ENCODE data around the gene COLEC11.

Gene COLEC11

GRCh38 chr2:3639015-3639630, 44.2 kb downstream of the COLEC11 start:
- no peak for DNase-seq (ENCODE audit: low read depth in 2 of 2)

- DNase-seq (ENCODE audit: low read depth in 2 of 2): no peak
These were observed 44.7 kb downstream of the COLEC11 start for GRCh38 chr2:3639653-3640052.

DNA sequence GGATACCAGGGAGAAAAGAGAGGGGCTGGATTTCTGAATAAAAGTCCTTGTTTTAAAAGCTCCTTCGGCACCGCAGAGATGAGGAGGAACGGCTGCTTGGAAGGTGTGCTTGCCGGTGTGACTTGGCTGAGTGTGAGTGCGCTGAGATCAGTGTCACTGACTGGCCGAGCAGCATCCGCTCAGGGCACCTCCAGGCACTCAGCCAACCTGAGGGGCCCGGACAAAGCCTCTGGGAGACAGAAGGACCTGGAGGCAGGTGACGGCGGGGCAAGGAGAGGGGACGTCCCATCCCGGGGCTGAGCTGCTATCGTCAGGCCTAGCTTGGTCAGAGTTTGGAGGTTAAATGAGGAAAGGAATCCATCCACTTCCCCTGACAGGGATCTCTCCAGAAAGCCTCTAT, 46.3 kb downstream of the COLEC11 start:
- DNase-seq (ENCODE audit: low read depth in 2 of 2): no peak

DNA sequence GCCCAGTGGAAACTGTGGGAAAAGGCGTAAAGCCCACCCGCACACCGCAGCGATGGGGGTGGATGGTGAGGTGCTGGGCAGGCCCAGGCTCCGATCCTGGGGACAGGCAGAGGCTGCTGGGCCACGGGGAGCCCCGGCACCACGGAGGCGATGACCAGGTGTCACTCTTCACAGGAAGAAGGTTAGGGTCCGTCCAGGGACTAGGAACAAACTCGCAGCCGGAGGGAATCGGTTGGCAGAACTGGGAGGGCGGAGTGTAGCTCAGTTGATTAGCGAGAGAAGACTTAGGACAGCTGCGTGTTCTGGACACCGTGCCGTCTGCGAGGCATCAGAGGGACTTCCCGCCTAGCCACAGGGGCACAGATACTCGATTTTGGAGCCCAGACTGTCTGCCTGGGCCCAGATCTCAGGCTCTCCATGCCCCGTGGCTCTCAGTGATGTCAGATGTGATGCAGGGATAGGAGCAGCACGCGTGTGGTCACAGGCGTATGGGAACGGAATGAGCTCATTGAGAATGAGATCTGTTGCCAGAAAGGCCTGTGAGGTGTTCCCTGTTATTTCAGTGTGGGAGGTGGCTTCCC, 47.0 kb downstream of the COLEC11 start:
- DNase-seq (ENCODE audit: low read depth in 2 of 2): no peak

DNA sequence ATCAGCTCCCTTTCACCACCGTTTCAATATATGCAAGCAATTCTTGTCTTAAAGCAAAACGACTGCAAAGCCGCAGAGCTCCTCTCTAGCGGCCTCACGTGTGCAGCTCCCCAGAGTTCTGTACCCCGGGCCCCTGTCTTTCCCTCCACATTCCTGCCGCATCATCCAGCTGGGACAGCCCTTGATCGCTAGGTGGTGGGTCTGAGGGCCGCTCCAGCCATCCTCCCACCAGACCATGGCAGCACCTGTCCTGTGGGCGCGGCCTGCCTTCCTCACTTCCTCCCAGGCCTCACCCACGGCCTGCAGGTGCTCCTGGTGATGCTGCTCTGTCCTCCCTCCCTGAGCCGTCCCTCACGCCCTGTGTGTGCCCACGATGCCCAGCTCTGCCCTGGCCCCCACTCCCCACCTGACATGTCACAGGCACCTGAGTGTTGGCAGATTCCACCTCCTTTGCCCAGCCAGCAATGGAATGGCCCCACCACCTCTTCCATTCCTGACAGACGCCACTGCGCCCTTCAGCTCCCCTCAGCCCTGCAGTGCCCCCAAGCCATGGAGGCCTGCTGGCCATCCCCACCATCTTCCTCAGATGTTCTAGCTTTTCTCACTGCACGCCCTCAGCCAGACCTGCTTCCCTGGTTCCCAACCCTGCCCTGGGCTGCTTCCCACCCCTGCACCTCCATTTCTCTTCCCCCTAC, 47.8 kb downstream of the COLEC11 start:
- no peak for DNase-seq (ENCODE audit: low read depth in 2 of 2)

GRCh38 chr2:3643371-3644245, 48.7 kb downstream of the COLEC11 start:
- no peak for DNase-seq (ENCODE audit: low read depth in 2 of 2)

GRCh38 chr2:3644246-3644525, 49.3 kb downstream of the COLEC11 start:
- DNase-seq (ENCODE audit: low read depth in 2 of 2): no peak

GRCh38 chr2:3644891-3645605, 50.1 kb downstream of the COLEC11 start:
- DNase-seq (ENCODE audit: low read depth in 2 of 2): no peak

- no peak for DNase-seq (ENCODE audit: low read depth in 2 of 2)
These were observed 51.0 kb downstream of the COLEC11 start for GRCh38 chr2:3645745-3646389.

- DNase-seq (ENCODE audit: low read depth in 2 of 2): no peak
These were observed 51.5 kb downstream of the COLEC11 start for GRCh38 chr2:3646446-3646845.

- DNase-seq (ENCODE audit: low read depth in 2 of 2): no peak
These were observed 52.3 kb downstream of the COLEC11 start for GRCh38 chr2:3647246-3647645.

DNA sequence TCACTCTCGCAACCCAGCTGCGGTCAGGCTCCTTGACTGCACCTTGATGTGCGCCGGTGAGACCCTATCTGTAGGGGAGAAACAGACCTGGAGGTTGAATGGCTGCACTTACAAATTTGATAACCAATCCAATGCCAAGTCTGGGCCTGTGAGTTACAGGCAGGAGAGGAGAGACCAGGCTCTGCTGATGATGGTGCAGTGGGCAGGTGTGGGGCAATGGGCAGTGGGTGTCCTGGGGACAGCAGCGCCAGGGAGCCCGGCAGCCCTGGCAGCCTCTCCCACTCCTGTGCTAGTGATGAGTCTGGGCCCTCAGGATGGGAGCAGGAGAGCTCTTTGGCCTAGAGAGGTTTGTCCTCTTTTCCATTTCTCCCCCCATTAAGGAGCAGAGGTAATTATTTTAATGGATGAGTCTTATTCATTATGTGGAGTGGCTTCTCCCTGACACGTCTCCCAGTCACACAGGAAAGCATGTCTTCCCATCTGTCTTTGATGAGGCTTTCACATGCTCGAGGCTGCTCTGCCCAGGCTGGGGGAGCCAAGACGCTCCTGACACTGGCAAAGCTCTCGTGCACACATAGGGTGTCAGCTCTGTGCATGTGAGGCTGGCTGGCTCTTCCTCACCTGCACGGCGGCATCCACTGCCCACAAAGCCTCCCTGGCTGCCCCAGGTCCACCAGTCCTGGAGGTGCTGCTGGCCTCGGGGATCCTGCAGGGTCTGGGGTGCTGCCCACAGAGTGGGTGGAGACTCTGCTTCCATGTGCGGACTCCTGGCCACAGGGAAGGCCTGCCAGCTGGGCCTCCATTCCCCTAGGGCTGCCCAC, 53.1 kb downstream of the COLEC11 start:
- DNase-seq (ENCODE audit: low read depth in 2 of 2): no peak

DNA sequence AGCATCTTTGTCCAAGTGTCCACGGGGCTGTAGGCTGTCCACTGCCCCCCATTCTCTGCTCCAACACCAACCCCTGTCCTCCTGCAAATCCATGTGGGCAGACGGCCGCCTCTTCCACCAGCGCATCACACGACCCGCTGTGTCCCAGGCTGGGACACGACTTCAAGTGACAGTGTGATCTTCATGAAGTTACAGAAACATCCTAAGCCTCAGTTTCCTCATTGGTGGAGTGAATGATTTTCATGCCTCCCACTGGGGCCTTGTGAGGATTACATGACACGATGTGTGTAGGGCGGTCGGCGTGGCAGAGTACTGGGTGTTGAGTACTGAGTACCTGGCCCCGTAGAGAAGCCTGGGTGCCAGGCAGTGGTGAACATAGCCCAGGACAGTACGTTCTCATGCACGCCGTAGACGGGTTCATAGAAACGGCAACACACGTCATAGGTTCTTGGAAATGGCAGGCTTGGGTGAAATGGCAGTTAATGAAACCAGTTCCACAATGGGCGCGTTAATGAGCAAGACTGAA, 53.8 kb downstream of the COLEC11 start:
- no peak for DNase-seq (ENCODE audit: low read depth in 2 of 2)

- no peak for DNase-seq (ENCODE audit: low read depth in 2 of 2)
These were observed 54.7 kb downstream of the COLEC11 start for GRCh38 chr2:3649581-3649980.

DNA sequence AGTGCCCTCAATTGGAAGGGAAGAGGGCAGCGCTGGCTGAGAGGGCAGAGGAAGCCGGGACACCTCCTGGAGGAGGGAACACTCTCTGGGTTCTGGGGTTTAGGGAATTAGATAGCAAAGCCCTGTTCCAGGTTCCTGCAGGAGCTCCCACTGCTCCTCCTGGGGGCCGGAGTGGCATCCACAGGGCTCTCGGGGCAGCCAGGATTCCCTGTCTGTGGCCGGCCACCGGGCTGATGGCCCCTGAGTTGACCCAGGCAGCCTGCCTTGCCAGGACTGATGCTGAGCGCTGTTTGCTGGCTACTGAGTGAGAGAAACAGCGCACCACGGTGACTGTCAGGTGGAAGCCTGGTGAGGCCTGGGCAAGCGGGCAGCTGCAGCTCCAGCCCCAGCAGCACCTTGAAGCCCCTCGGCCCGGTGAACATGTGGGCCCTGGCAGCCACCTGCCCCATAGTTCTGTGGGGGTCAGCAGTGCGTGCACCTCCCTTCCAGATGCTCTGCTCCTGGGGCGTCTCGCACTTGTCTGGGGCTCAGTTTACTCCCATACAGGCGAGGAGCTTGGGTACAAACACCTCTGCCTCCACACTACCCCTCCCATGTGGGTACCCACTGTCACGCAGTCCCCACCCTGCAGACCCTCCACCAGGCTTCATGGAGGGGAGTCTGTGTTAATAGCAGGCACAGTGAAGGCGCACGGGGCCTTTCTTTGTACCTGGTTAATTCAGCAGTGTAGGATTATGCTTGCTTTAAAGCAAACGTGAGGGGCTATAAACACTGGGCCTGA, 55.4 kb downstream of the COLEC11 start:
- no peak for DNase-seq (ENCODE audit: low read depth in 2 of 2)

GRCh38 chr2:3651691-3652648, 57.1 kb downstream of the COLEC11 start:
- peak; percentile 58 to 65 for DNase-seq (ENCODE audit: low read depth in 2 of 2)

GRCh38 chr2:3652896-3653625, 58.1 kb downstream of the COLEC11 start:
- no peak for DNase-seq (ENCODE audit: low read depth in 2 of 2)

GRCh38 chr2:3654011-3654410, 59.1 kb downstream of the COLEC11 start:
- DNase-seq (ENCODE audit: low read depth in 2 of 2): no peak

All from stimulated activated CD8-positive, alpha-beta memory T cell treated with anti-CD3 and anti-CD28 coated beads, Interleukin-15, amount 100 ng/mL, for 48 hours (primary cell).